ENCODE results near the gene SEMA3F. TPM values are rescaled to one million over a fixed set of nuclear protein-coding genes. Genes with fewer than 3 reads are reported as not detected.

SEMA3F gene
- polyA plus RNA-seq, 3 donors: 5.5 to 35.5 (median 23.8) TPM

GRCh38 chr3:50165910-50166538, 10.9 kb downstream of the SEMA3F start:
- H3K27ac ChIP-seq (ENCODE audit: low read depth, low read length): no peak overlapping the region
- 19 to 56% (median 28%) methylated on average over 13 to 15 of the region's 15 CpGs for WGBS, 3 donors

GRCh38 chr3:50166620-50167019, 11.5 kb downstream of the SEMA3F start:
- WGBS, 3 donors: 53 to 67% (median 56%) methylated on average over 6 of the region's 6 CpGs
- H3K27ac ChIP-seq (ENCODE audit: low read depth, low read length): no peak overlapping the region

GRCh38 chr3:50167069-50167840, 12.1 kb downstream of the SEMA3F start:
- no peak overlapping the region for H3K27ac ChIP-seq (ENCODE audit: low read depth, low read length)
- WGBS, 3 donors: 66 to 76% (median 69%) methylated on average over 16 of the region's 16 CpGs

- no peak overlapping the region for H3K27ac ChIP-seq (ENCODE audit: low read depth, low read length)
- 84 to 88% (median 86%) methylated on average over 7 of the region's 7 CpGs for WGBS, 3 donors
These were observed 12.7 kb downstream of the SEMA3F start for GRCh38 chr3:50167841-50168209.

GRCh38 chr3:50168388-50168787, 13.3 kb downstream of the SEMA3F start:
- 45 to 63% (median 48%) methylated on average over 9 of the region's 9 CpGs for WGBS, 3 donors
- no peak overlapping the region for H3K27ac ChIP-seq (ENCODE audit: low read depth, low read length)

GRCh38 chr3:50168791-50169190, 13.7 kb downstream of the SEMA3F start:
- WGBS, 3 donors: 82 to 92% (median 90%) methylated on average over 6 of the region's 6 CpGs
- no peak overlapping the region for H3K27ac ChIP-seq (ENCODE audit: low read depth, low read length)

- WGBS, 3 donors: 74 to 81% (median 75%) methylated on average over 11 of the region's 11 CpGs
- H3K27ac ChIP-seq (ENCODE audit: low read depth, low read length): no peak overlapping the region
These were observed 14.2 kb downstream of the SEMA3F start for GRCh38 chr3:50169232-50169832.

- no peak overlapping the region for H3K27ac ChIP-seq (ENCODE audit: low read depth, low read length)
- 87 to 97% (median 89%) methylated on average over 1 of the region's 1 CpG for WGBS, 3 donors
These were observed 14.7 kb downstream of the SEMA3F start for GRCh38 chr3:50169858-50170257.

GRCh38 chr3:50170689-50171088, 15.6 kb downstream of the SEMA3F start:
- 50 to 87% (median 53%) methylated on average over 10 of the region's 10 CpGs for WGBS, 3 donors
- no peak overlapping the region for H3K27ac ChIP-seq (ENCODE audit: low read depth, low read length)

GRCh38 chr3:50171540-50172301, 16.6 kb downstream of the SEMA3F start:
- H3K27ac ChIP-seq (ENCODE audit: low read depth, low read length): no peak overlapping the region
- 32 to 84% (median 68%) methylated on average over 19 to 21 of the region's 21 CpGs for WGBS, 3 donors

- H3K27ac ChIP-seq (ENCODE audit: low read depth, low read length): no peak overlapping the region
- WGBS, 3 donors: 73 to 79% (median 75%) methylated on average over 8 of the region's 8 CpGs
These were observed 17.6 kb downstream of the SEMA3F start for GRCh38 chr3:50172626-50173220.

- WGBS, 3 donors: 80 to 83% (median 81%) methylated on average over 29 of the region's 29 CpGs
- no peak overlapping the region for H3K27ac ChIP-seq (ENCODE audit: low read depth, low read length)
These were observed 18.8 kb downstream of the SEMA3F start for GRCh38 chr3:50173685-50174516.

GRCh38 chr3:50174517-50174895, 19.4 kb downstream of the SEMA3F start:
- H3K27ac ChIP-seq (ENCODE audit: low read depth, low read length): no peak overlapping the region
- WGBS, 3 donors: 87 to 98% (median 96%) methylated on average over 7 of the region's 7 CpGs

GRCh38 chr3:50174947-50175524, 19.9 kb downstream of the SEMA3F start:
- WGBS, 3 donors: 94 to 96% (median 94%) methylated on average over 17 of the region's 17 CpGs
- no peak overlapping the region for H3K27ac ChIP-seq (ENCODE audit: low read depth, low read length)

- WGBS, 3 donors: 32 to 68% (median 60%) methylated on average over 2 of the region's 2 CpGs
- no peak overlapping the region for H3K27ac ChIP-seq (ENCODE audit: low read depth, low read length)
These were observed 22.2 kb downstream of the SEMA3F start for GRCh38 chr3:50177346-50177745.

- H3K27ac ChIP-seq (ENCODE audit: low read depth, low read length): no peak overlapping the region
- WGBS, 3 donors: 13 to 37% (median 33%) methylated on average over 2 of the region's 2 CpGs
These were observed 24.6 kb downstream of the SEMA3F start for GRCh38 chr3:50179710-50180109.

- H3K27ac ChIP-seq (ENCODE audit: low read depth, low read length): no peak overlapping the region
- 89 to 95% (median 91%) methylated on average over 5 of the region's 5 CpGs for WGBS, 3 donors
These were observed 26.9 kb downstream of the SEMA3F start for GRCh38 chr3:50181985-50182384.
